HCT116 (cell line): Measurements from ENCODE around the gene PJA2. TPM values are rescaled to one million over a fixed set of nuclear protein-coding genes. Genes with fewer than 3 reads are reported as not detected.

Experiments
- ATAC-seq: fragments of 200-7000 bp; cut with Tn5 transposase; 2 replicates; pipeline ENCODE4 v1.9.1; 2020; ENCODE audit warnings: mild to moderate bottlenecking, moderate library complexity
- BruUV-seq: library from RNA; stranded (reverse); fragments of 400-500 nt; replicated peaks from 2 replicates; lab custom pipeline; 2021; lab: Mats Ljungman, UMichigan
- CTCF ChIA-PET: fragments of 300-600 bp; sonication (Branson Sonifier 250); formaldehyde crosslinking; loops from one replicate; lab custom pipeline; 2021; ENCODE audit warnings: antibody characterized with exemption; lab: Charles Lee
- POLR2A ChIA-PET: fragments of 300-600, 350-600 bp; sonication (Branson Sonifier 250); formaldehyde crosslinking; loops from one replicate; lab custom pipeline; 2021; ENCODE audit warnings: antibody characterized with exemption; lab: Charles Lee
- RAD21 ChIA-PET, 2 experiments: fragments of 300-600 bp; sonication (Branson Sonifier 250); formaldehyde crosslinking; loops; one replicate each; lab custom pipeline; 2023; ENCODE audit warnings: low total read pairs in 2 of 2; ENCODE audit not compliant: uncharacterized antibody in 2 of 2, unreplicated experiment in 2 of 2, low non-redundant PET in 1 of 2; lab: Charles Lee
- DNase-seq: peaks from one replicate; pipeline ENCODE4 v3.0.0-alpha.2; 2010; ENCODE audit warnings: low read depth, low spot score
- H2AFZ ChIP-seq: fragments of 200-600 bp; shearing (Covaris generic), sonication (generic); 2 replicates; pipeline ENCODE4 v1.6.1; 2017; ENCODE audit warnings: low read depth, mixed run types, mixed read lengths, antibody characterized with exemption, low read length; ENCODE audit not compliant: poor library complexity, severe bottlenecking
- H3K27ac ChIP-seq: 2 replicates; pipeline ENCODE4 v1.5.1; 2012; ENCODE audit warnings: low read depth, low read length
- H3K27me3 ChIP-seq: fragments of 200-600 bp; sonication (generic); 2 replicates; pipeline ENCODE4 v1.6.1; 2016; ENCODE audit warnings: mixed run types, low read length, mixed read lengths; ENCODE audit not compliant: insufficient read depth
- H3K36me3 ChIP-seq, 2 experiments: fragments of 200-500 bp in 1 of 2; fragments of 200-600 bp in 1 of 2; sonication (Bioruptor generic) in 1 of 2; sonication (generic) in 1 of 2; 2 replicates each; pipeline versions ENCODE4 v1.5.1 to v1.6.1; 2014 to 2016; ENCODE audit warnings: low read length in 2 of 2, inconsistent platforms in 1 of 2, mixed read lengths in 1 of 2, mixed run types in 1 of 2; ENCODE audit not compliant: insufficient read depth in 2 of 2, control insufficient read depth in 1 of 2
- H3K4me1 ChIP-seq, 2 experiments: fragments of 200-600 bp in 1 of 2; sonication (generic) in 1 of 2; 2 replicates each; pipeline versions ENCODE4 v1.5.1 to v1.6.1; 2012 to 2017; ENCODE audit warnings: low read length in 2 of 2, inconsistent platforms in 1 of 2, mild to moderate bottlenecking in 1 of 2, mixed read lengths in 1 of 2, mixed run types in 1 of 2, moderate library complexity in 1 of 2; ENCODE audit not compliant: insufficient read depth in 2 of 2, control insufficient read depth in 1 of 2
- H3K4me2 ChIP-seq: fragments of 200-600 bp; sonication (generic); 2 replicates; pipeline ENCODE4 v1.6.1; 2017; ENCODE audit warnings: mixed run types, low read length, mixed read lengths
- H3K4me3 ChIP-seq, 2 experiments: fragments of 200-600 bp in 1 of 2; sonication (generic) in 1 of 2; replicated peaks in 1 of 2; 2 replicates each; pipeline ENCODE4 v1.5.1; 2011 to 2016; ENCODE audit warnings: low read length in 2 of 2, control low read depth in 1 of 2, low read depth in 1 of 2, mild to moderate bottlenecking in 1 of 2, mixed read lengths in 1 of 2, mixed run types in 1 of 2
- H3K79me2 ChIP-seq: fragments of 200-600 bp; sonication (generic); 2 replicates; pipeline ENCODE4 v1.6.1; 2017; ENCODE audit warnings: mild to moderate bottlenecking, mixed run types, low read length, moderate library complexity, mixed read lengths; ENCODE audit not compliant: insufficient read depth
- H3K9ac ChIP-seq: fragments of 200-600 bp; sonication (generic); 2 replicates; pipeline ENCODE4 v1.6.1; 2016; ENCODE audit warnings: low read length, mixed read lengths
- H3K9me2 ChIP-seq: fragments of 200-600 bp; sonication (generic), shearing (Covaris generic); 2 replicates; pipeline ENCODE4 v1.6.1; 2017; ENCODE audit warnings: mixed run types, mild to moderate bottlenecking, moderate library complexity; ENCODE audit not compliant: insufficient read depth
- H3K9me3 ChIP-seq, 2 experiments: fragments of 200-500 bp in 1 of 2; fragments of 200-600 bp in 1 of 2; sonication (Bioruptor generic) in 1 of 2; sonication (generic) in 1 of 2; 2 replicates each; pipeline ENCODE4 v1.6.1; 2014 to 2017; ENCODE audit warnings: low read length in 2 of 2, mixed read lengths in 2 of 2, inconsistent platforms in 1 of 2, low read depth in 1 of 2, mild to moderate bottlenecking in 1 of 2, mixed run types in 1 of 2, moderate library complexity in 1 of 2; ENCODE audit not compliant: control insufficient read depth in 1 of 2, insufficient read depth in 1 of 2
- H4K20me1 ChIP-seq: fragments of 200-600 bp; sonication (generic), shearing (Covaris generic); 2 replicates; pipeline ENCODE4 v1.6.1; 2017; ENCODE audit warnings: mixed run types, mild to moderate bottlenecking, moderate library complexity; ENCODE audit not compliant: insufficient read depth
- CEBPB ChIP-seq: IDR thresholded peaks from 2 replicates; pipeline ENCODE4 v1.6.1; 2012; ENCODE audit warnings: low read depth
- EGR1 ChIP-seq: IDR thresholded peaks from 2 replicates; pipeline ENCODE4 v1.6.1; 2012; ENCODE audit warnings: low read depth
- EZH2 ChIP-seq: fragments of 200-600 bp; sonication (generic); IDR thresholded peaks from 2 replicates; pipeline ENCODE4 v1.6.1; 2017; ENCODE audit warnings: antibody characterized with exemption, mixed run types
- FOSL1 ChIP-seq: IDR thresholded peaks from 2 replicates; pipeline ENCODE4 v1.6.1; 2012; ENCODE audit warnings: low read depth
- POLR2A ChIP-seq: IDR thresholded peaks from 2 replicates; pipeline ENCODE4 v1.7.0; 2011; ENCODE audit warnings: borderline replicate concordance; ENCODE audit not compliant: insufficient read depth, insufficient read length; ENCODE audit errors: extremely low read depth
- POLR2AphosphoS5 ChIP-seq: IDR thresholded peaks from 2 replicates; pipeline ENCODE4 v1.6.1; 2011; ENCODE audit warnings: mild to moderate bottlenecking, low read depth, low read length, moderate library complexity
- YY1 ChIP-seq: IDR thresholded peaks from 2 replicates; pipeline ENCODE4 v1.6.1; 2011; ENCODE audit warnings: low read length, low read depth, moderate library complexity, mild to moderate bottlenecking; ENCODE audit not compliant: insufficient replicate concordance; ENCODE audit errors: extremely low read depth
- ZFX ChIP-seq: fragments of 450-650 bp; IDR thresholded peaks from 2 replicates; pipeline ENCODE4 v1.6.1; 2017
- ZNF274 ChIP-seq: fragments of 200-500 bp; sonication (Bioruptor generic); IDR thresholded peaks from 2 replicates; pipeline ENCODE4 v1.6.1; 2014; ENCODE audit warnings: mild to moderate bottlenecking, low read depth, low read length, inconsistent platforms
- intact Hi-C: fragments of 100-400 bp; cut with micrococcal nuclease; formaldehyde crosslinking; loops from 2 replicates; pipeline ENCODE4 v1.10.0; 2022
- total RNA-seq: library from RNA; stranded (reverse); gene quantifications from one replicate; pipeline ENCODE4 v1.2.1, GENCODE V29; 2021; ENCODE audit not compliant: unreplicated experiment
- TF ChIP-seq, protein P1 (sequence below): IDR thresholded peaks from 2 replicates; pipeline ENCODE4 v1.6.1; 2012
- TF ChIP-seq, protein P2 (sequence below), 3 experiments: fragments of 200-600 bp in 1 of 3; sonication (generic) in 1 of 3; IDR thresholded peaks in 2 of 3; conservative IDR thresholded peaks in 1 of 3; 2 replicates each; pipeline ENCODE4 v1.5.1; 2012 to 2017; ENCODE audit warnings: low read depth in 2 of 3, low read length in 2 of 3, antibody characterized with exemption in 1 of 3, borderline replicate concordance in 1 of 3, control low read depth in 1 of 3, mild to moderate bottlenecking in 1 of 3, mixed read lengths in 1 of 3, mixed run types in 1 of 3, moderate library complexity in 1 of 3; ENCODE audit not compliant: insufficient read depth in 1 of 3

Gene PJA2
- total RNA-seq, 1 experiment from 2014 or later = 38.4 TPM

DNA sequence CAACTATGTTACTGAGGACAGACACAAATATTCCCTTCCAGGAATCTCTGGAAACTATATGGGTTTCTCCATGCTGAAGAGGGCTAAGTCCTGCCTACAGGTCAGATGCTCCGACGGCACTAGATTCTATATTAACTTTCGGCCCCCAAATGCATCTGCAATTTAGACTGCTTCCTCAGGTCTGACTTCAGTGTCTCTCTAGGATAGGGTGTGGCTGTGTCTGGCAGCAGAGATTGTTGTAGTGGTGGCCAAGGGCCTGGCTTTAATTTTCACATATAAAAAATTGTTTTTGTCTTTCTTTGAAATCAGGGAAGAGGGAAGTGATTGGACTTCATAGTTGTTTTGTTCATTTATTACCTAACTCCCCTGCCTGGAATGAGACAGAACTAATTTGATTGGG is 101.8 kb downstream of the PJA2 start:
- TF ChIP-seq, protein P1, sequence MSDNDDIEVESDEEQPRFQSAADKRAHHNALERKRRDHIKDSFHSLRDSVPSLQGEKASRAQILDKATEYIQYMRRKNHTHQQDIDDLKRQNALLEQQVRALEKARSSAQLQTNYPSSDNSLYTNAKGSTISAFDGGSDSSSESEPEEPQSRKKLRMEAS = no peak
- TF ChIP-seq CEBPB = no peak
- TF ChIP-seq YY1 = no peak
- TF ChIP-seq POLR2A = no peak
- no peak for TF ChIP-seq EGR1
- TF ChIP-seq POLR2AphosphoS5 = no peak
- no peak for TF ChIP-seq ZNF274
- no peak for TF ChIP-seq EZH2
- TF ChIP-seq FOSL1 = no peak
- TF ChIP-seq, protein P2, sequence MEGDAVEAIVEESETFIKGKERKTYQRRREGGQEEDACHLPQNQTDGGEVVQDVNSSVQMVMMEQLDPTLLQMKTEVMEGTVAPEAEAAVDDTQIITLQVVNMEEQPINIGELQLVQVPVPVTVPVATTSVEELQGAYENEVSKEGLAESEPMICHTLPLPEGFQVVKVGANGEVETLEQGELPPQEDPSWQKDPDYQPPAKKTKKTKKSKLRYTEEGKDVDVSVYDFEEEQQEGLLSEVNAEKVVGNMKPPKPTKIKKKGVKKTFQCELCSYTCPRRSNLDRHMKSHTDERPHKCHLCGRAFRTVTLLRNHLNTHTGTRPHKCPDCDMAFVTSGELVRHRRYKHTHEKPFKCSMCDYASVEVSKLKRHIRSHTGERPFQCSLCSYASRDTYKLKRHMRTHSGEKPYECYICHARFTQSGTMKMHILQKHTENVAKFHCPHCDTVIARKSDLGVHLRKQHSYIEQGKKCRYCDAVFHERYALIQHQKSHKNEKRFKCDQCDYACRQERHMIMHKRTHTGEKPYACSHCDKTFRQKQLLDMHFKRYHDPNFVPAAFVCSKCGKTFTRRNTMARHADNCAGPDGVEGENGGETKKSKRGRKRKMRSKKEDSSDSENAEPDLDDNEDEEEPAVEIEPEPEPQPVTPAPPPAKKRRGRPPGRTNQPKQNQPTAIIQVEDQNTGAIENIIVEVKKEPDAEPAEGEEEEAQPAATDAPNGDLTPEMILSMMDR (IDR thresholded peaks at IDR 0.05 in 2 of 3, conservative IDR thresholded peaks at IDR 0.05 in 1 of 3; ENCODE audit: borderline replicate concordance in 1 of 3, insufficient read depth in 1 of 3, low read depth in 2 of 3, low read length in 2 of 3) = no peak
- no peak for TF ChIP-seq ZFX
- ChIA-PET CTCF (no interaction called here), RAD21 (no interaction called here), POLR2A (no interaction called here)
- Histone ChIP-seq H2AFZ (no peak overlapping the region), H3K36me3 (no peaks in the 10 kb centered on the region), H3K9me2 (no peaks in the 10 kb centered on the region), H3K27me3 (no peaks in the 10 kb centered on the region), H3K27ac (no peak overlapping the region), H3K79me2 (no peaks in the 10 kb centered on the region), H3K9me3 (no peaks in the 10 kb centered on the region), H3K9ac (no peak overlapping the region), H3K4me1 (no peaks in the 10 kb centered on the region), H4K20me1 (no peaks in the 10 kb centered on the region), H3K4me3 (no peak overlapping the region), H3K4me2 (no peak overlapping the region)
- intact Hi-C loops = no loop called here
- ATAC-seq (no peak), DNase-seq (no peak)
- no TSS peak for BruUV-seq
